Hematopoietic multipotent progenitor cell treated with erythropoietin and hydrocortisone succinate and interleukin-3 and kit ligand, for 8 days (in vitro differentiated cells): Measurements from ENCODE around the gene UFD1.

Experiments
- DNase-seq: peaks from one replicate; pipeline ENCODE4 v3.0.0-alpha.2; 2015

Gene UFD1

DNA sequence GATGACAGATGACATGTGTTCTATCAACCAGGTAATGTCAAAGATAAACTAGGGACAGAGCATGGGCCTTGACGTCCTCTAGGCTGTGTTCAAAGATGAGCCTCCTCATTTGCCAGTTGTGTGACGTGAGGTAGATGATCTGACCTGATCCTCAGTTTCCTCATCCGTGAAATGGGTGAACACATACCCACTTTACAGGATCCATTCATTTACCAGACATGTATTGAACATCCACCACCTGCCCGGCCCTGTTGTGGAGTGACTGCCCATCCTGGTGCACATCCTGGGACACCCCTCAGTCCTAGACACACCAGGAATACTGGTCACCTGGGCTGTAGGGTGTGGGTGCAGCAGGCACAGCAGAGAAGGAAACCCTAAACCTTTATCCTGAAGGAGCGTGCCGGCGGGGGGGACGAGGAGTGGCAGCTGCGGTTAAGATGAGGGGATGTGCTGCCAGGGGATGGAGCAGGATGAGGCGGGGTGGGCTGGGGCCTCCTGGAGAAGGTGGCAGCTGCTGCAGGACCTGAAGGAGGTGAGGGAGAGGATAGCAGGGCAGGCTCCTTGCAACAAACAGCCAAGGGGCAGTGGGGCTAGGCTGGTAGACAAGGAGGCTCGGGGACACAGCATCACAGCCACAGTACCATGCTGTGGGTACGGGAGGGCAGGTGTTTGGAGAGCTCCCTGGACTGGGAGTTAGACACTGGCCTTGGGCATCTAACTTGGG lies 36.8 kb upstream of the UFD1 start:
- DNase-seq, result no peak

DNA sequence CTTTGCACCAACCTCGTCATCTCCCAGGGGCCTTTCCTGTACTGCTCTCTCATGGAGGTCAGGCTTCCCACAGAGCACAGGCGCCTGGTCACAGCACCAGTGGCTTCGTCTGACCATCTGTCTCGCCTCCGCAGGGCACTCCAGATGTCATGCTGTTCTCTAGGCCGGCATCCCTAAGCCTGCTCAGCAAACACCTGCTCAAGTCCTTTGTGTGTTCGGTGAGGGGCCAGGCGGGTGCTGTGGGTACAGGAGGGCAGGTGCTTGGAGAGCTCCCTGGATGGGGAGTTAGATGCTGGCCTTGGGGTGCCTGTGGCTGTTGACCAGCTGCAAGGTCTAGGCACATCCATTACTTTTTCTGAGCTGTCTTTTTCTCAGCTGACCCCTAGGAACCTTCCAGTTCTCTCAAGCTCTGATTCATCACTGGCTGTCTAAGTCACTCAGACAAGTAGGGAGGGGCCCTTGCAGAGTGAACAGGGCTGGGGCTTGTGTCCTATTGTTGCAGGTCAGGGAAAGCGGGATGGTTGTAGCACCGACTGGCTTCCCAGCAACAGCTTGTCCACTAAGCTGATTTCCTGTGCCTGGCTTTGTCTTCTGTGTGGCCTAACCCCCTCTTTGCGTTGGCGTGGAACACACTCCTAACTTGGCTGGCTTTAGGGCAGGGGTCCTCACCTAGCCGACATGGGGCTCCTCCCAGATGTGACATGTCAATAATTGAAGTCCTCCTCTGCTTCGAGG lies 36.0 kb upstream of the UFD1 start:
- no peak for DNase-seq

DNA sequence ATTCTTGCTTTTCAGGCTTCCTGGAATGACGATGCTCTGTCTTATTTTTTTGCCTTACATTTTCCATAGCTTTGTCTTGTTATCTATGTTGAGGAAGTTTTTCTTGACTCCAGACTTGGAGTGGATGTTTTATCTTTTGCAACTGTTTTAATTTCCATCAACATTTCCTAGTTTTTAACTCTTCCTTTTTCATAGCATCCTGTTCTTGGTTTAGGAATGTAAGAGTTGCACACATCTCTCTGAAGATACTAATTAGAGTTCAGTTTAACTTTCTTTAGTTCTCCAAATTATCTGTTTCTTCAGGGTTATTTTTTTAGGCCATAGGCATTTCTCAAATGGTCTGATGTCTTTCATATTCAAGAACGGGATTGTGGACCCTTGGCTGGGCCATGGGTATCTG lies 34.8 kb upstream of the UFD1 start:
- no peak for DNase-seq

DNA sequence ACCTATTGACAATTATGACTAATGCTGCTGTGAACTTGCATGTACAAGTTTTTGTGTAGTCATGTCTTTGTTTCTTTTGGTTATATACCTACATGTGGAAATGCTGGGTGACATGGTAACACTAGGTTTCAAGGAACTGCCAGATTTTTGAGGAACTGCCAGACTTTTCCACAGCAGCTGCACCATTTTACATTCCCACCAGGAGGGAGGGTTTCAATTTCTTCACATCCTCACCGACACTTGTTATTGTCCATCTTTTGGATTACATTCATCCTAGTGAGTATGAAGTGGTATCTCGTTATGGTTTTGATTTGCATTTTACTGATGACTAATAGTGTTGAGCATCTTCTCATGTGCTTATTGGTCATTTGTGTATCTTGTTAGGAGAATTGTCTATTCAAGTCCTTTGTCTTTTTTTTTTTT lies 31.9 kb upstream of the UFD1 start:
- no peak for DNase-seq

DNA sequence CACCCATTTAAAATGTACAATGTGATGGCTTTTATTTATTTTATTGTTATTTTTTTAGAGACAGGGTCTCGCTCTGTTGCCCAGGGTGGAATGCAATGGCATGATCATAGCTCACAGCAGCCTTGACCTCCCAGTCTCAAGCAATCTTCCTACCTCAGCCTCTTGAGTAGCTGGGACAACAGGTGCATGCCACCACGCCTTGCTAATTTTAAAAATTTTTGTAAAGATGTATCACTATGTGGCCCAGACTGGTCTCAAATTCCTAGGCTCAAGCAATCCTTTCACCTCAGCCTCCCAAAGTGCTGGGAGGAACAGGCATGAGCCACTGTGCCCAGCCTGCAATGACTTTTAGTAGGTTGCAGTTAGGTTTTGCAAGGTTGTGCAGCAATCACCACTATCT lies 30.9 kb upstream of the UFD1 start:
- no peak for DNase-seq

DNA sequence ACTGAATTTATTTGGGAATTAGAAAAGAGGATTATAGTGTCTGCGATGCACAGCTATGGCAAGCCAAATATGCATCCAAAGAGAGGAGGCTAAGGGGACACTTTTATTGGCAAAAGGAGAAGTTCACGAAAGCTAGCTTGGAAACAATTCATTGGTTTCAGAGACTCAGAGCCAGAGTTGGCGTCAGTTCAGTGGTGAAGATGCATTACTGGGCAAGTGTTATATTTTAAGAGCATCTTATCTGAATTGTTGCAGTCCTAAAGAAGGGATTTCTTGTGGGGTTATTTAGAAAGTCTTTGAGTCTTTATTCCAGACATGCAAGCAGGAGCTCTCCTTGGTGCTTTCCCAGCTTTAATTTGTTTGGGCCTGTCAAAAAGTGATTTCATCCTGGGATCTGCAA lies 30.2 kb upstream of the UFD1 start:
- no peak for DNase-seq

DNA sequence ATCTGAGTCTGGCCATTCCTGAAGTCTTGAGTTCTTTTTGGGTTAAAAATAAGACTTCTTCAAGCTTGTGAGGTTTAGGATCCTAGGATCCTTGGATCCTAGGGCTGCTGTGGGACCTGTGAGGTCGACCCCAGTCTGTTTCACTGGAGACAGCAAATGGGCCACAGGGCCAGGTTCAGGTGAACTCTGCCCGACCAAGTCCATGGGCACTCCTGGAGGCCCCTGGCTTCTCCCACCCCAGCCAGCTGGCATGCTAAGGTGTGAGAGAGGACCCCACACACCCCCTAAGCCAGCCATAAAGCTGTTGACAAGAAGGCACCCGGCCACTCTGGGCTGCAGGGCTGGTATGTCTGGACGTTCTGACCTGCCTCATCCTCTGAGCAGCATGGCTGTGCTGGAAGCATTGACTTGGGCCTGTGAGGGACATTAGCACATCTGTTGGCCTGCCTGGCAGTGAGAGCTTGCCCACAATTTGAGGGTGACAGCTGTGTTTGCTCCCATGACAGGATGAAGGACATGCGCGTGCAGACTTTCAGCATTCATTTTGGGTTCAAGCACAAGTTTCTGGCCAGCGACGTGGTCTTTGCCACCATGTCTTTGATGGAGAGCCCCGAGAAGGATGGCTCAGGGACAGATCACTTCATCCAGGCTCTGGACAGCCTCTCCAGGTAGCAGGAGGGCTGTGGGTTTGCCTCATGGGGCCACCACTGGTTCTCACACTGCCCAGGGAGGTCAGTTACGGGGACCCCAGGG lies 29.2 kb upstream of the UFD1 start:
- DNase-seq, result no peak

DNA sequence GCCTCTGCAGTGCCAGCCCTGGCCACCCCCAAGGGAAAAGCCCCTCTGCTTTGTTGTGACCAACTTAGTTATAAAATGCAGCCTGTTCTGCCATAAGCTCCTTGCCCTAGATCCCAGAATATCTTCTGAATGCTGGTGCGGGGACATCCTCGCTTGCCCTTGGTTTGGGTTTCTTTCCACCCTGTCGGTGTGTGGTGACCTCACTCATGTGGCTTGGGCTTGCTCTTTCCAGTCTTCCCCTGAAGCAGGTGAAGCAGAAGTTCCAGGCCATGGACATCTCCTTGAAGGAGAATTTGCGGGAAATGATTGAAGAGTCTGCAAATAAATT lies 28.5 kb upstream of the UFD1 start:
- DNase-seq, result no peak

DNA sequence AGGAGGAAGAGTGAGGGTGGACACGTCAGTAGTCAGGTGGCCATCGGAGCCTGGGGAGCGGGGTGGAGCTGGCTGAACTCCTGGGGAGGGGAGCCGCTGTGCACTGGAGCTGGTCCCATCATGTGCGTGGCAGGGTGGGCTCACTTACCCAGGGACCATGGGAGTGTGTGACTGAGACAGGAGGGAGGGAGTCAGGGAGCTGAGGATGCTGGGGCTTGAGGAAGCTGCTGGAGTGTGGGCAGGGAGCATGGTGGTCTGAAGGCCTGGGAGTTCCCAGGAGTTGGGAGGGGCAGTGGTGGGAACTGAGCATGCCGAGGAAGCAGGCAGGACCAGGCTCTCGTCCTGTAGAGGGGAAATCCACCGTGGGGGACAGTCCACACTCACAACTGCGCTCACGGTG lies 27.2 kb upstream of the UFD1 start:
- no peak for DNase-seq

DNA sequence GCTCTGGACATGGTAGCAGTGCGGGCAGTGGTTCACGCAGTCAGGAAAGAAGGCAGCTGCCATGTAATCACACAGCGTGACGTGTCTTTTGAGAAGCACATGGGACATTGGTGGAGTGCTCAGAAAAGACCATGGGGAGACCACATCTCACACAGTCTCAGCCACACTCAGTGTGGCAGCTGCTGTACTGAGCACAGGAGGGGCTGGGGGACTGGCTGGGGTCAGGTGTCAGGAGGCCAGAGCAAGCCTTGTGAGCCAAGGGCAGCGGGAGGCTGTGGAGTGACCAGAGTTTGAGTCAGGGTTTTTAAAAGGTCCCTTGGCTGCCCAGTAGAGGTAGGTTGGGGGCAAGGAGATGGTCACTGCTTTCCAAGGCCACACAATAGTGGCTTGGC lies 26.7 kb upstream of the UFD1 start:
- DNase-seq, result no peak

DNA sequence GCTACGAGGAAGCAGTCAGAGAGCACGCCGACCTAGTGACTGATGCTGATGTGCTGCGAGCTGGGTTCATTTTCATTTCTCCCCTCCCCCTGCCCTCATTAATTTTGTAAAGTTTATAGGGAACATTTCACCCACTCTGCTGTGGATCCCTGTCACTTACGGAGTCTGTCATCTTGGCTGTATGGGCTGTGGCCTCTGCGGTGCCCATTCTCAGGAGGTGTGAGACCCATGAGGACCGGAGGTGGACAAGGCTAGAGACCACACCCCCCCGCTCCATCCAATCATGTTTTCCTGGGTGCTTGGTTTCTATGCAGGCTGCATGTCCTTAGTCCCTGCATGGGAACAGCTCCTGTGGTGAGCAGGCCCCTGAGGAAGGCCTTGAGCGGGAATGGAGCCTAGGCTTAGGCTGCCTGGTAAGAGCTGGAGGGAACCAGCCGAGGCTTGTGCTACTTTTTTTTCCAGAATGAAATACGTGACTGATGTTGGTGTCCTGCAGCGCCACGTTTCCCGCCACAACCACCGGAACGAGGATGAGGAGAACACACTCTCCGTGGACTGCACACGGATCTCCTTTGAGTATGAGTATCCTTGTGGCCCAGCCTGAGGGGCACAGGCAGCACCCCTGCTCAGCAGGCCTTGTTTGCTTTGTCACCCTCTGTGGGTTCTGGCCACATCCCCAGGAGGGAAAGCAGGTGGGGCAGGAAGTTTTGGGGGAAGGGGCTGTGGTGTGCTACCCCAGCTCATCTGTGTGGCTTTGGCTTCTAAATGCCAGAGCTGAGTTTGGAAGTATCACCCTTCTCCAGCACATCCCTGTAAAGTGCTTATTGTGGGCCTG lies 26.1 kb upstream of the UFD1 start:
- no peak for DNase-seq

DNA sequence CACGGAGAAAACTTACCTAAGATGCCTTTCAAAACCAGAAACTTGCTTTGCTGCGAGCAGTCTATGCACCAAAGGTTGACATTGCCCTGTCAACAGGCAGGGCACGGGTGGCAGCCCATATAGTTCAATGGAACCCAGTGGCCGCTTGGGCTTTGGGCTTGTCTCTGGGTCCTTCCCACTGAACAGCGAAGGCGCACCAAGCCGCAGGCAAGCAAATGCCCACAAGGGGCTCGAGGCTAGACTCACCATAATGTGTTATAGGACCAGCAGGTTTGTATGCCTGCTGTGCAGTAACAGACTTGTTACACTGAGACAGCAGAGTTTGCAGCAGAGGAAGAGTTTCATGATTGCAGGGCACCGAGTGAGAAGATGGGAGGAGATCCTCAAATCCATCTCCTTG lies 24.9 kb upstream of the UFD1 start:
- DNase-seq, result no peak

DNA sequence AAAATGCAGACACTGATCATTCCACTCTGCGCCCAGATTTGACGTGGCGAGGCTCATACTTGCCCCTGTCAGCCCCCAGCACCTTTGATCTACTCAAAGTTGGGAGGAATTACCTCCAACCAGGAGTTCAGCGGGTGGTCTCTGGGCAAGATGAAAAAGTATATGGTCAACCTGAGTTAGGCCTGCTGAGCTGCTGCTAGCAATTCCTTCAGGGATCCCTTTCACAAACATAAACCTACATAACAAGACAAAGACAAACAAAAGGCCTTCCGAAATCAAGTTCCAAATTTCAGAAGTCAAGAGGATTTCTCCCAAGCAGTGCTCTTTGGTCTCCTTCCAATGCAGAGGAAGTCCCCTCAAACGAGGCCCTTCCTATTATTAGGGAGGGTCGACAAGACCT lies 24.4 kb upstream of the UFD1 start:
- DNase-seq, result no peak

DNA sequence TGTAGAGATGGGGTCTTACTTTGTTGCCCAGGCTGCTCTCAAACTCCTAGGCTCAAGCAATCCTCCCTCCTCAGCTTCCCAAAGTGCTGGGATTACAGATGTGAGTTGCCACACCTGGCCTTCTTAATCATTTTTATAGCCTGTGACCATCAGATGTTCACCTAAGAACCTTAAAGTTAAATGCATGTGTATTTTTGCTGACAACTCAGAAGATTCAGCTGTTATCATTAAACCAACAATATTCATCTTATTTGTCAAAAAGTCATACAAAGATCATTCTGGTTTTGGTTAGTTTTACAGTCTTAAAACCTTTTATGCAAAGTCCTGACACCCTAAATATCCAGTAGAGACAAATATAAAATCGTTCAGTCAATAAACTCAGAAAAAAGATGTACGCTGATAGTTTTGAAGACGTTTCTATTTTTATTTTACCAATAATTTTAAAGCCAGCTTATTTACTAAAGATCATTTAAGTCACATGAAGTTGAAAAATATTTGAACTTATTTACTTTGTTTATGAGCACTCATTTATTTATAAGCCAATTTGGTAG lies 23.0 kb upstream of the UFD1 start:
- no peak for DNase-seq

DNA sequence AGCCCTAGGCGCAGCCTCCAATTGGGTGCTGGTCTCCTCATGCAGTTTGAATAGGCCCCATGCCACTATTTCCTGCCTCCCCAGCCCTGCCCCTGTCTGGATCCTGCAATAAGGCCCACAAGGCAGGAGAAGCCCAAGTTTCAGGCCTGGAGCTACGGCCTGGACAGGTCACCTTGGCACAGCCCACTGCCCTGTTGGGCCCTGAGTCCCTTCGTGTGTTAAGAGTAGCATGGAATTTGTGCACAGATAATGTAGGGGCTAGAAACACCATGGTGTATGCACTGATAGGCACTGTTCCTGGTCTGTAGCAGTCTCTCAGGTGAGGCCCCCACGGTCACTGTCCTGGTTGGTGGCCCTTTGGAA lies 20.9 kb upstream of the UFD1 start:
- no peak for DNase-seq

DNA sequence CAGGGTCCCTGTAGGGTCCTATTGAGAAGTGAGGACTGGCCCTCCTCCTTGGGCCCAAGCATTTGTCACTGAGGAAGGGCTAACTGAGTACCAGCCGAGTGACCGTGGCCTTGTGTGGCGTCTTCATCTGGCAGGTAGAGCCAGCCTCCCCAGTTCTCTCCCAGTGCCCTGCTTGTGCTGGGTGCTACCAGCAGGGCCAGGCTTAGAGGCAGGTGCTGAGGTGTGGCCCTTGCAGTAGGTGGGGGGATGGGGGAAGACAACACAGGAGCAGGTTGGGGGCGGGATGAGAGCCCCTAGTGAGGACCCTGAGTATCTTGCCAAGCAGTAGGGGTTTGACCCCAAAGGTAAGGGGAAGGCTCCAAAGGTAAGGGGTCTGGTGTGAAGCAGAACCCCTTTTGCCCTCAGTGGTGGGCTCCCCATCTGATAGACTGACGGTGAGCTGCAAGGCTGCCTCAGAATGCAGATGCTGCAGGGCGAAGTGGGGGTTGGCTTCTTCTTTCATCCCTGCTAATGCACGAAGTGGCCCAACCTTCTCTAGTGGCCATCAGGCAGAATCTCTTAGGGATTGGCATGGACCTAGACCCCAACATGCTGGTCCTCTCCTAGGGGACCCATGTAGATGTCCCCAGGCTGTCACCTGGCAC lies 20.4 kb upstream of the UFD1 start:
- DNase-seq, result no peak

DNA sequence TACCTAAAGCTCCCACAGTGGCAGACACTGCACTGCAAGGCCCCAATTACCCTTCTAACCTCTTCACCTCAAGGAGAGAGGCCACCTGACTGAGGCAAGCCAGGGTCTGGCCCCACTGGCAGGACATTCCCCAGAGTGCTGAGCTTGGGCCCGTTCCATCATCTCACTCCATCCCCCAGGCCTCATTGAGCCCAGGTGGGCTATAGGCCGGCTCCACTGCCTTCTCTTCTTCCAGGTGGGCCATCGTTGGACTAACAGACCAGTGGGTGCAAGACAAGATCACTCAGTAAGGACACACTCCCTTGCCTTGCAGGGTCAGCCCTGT lies 19.8 kb upstream of the UFD1 start:
- DNase-seq, result no peak

DNA sequence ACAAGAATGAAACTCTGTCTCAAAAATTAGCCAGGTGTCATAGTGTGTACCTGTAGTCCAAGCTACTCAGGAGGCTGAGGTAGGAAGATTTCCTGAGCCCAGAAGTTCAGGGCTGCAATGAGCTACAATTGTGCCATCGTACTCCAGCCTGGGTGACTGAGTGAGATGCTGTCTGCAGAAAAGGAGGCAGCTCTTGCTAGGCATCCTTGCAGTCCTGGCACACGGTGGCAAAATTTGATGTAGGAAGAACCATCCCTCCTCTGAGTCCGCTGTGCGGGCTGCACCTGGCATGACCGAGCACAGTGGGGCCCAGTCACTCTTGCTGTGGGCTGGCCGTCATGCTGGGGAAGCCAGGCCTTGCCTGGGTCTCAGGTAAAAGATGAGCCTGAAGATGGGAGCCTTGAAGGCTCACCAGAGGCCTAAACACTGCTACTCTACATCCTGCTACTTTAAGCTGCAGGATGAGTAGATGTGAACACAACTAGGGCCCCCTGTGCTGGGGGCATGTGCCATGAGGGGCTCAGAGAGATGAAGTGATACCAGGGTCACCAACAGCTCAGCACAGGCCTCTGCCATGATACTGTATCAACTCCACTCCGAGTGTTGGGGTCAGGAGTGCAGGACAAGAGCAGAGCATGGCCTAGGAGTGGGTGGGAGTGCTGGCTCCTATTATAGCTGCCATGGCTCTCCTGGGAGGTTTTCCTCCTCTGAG lies 19.3 kb upstream of the UFD1 start:
- no peak for DNase-seq

DNA sequence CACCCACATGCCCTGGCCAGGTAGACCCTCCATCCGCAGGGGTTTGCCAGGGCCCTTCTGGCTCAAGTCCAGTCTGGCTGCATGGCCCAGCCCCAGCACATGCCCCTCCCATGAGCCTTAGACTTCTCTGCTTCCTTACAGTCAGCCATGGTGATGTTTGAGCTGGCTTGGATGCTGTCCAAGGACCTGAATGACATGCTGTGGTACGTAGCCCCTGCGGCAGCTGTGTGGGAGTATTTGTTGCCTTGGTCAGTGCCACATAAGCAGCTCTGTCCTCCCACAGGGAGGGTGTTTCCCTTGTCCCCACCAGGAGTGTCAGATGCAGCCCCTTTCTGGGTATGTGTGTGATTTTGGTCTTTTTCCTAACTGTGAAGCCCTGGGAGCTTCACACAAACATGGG lies 18.3 kb upstream of the UFD1 start:
- DNase-seq, result peak; percentile 30

DNA sequence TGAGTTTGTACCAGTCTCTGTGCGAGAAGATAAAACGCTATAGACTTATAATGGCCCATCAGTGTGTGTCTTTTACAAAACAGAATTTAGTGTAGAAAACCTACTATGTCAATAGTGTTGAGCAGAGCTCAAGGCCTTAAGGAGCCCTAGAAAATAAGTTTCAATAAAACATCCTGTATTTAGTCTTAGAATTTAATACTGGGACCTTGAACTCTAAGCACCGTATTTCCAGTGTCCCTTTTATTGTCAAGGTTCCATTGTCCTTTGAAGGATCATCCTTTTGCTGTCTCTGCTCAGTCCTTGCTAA lies 17.3 kb upstream of the UFD1 start:
- DNase-seq, result no peak

DNA sequence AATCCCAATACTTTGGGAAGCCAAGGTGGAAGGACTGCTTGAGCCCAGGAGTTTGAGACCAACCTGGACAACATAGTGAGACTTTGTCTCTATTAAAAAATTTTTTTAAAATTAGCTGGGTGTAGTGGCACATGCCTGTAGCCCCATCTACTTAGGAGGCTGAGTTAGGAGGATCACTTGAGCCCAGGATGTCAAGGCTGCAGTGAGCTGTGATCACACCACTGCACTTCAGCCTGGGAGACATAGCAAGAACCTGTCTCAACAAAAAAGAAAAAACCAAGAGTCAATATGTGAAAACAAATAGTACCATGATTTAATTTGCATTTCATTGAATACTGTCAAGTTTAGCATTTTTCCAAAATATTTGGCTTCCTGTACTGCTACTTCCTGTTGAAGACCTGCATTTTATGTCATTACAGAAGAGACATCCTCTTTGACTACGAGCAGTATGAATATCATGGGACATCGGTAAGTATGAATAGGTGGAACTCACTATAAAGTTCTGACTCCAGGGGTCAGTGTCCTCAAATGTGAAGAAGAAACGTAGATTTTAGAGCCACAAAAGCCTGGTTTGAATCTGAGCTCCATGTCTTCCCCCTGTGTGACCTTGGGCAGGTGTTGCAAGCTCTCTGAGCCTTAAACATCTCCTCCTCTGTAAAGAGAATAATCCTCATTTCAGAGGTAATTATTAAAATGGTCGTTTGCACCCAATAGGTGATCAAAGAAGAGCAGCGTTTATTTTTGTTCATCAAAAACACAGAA lies 16.8 kb upstream of the UFD1 start:
- no peak for DNase-seq
